NCI-H2107 treated with DMSO at 0.1 percent for 48 hours (cell line): Measurements from ENCODE around the gene WHRN.

Experiments
- DNase-seq: peaks from one replicate; lab custom pipeline; 2025; ENCODE audit not compliant: unreplicated experiment; lab: John Stamatoyannopoulos, UW

The WHRN gene

GRCh38 chr9:114425126-114425525, 80.1 kb downstream of the WHRN start:
- DNase-seq, result no peak

GRCh38 chr9:114424126-114424525, 81.1 kb downstream of the WHRN start:
- no peak for DNase-seq

DNA sequence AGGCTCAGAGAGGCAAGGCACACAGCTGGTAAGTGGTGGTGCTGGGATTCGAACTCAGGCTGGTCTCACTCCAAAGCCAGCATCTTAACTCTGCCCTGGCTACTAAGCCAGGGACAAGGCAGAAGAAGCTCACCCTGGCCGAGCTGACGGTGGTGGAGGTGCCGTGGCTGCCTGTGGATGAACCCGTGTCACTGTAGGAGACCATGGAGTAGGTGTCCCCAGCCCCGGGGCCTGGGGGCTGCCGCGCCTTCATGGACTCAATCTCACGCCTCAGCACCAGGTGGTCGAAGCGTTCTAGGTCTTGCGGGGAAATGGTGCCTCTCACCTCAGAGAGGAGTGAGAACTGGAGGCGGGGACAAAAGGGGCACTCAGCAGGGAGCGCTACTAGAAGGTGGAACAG, 82.1 kb downstream of the WHRN start:
- no peak for DNase-seq

DNA sequence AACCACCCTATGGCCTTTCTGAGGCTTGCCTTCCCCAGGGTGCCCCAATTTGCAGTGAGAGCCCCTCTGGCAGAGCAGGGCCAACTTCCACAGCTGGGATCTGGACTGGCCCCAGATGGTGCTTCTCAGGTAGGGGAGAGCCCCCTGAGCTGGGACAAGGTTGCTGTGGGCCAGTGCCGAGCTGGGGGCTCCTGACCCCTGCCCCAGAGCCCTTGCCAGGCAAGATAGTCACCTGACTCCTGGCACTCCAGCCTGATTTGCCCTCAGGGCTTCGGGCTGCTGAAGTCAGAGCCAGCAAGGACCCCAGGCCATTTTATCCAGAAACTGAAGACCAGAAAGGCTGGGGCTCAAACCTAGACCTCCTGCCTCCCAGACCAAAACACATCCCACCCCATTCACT, 84.1 kb downstream of the WHRN start:
- no peak for DNase-seq

GRCh38 chr9:114419796-114420195, 85.5 kb downstream of the WHRN start:
- DNase-seq, result no peak

GRCh38 chr9:114418053-114418452, 87.2 kb downstream of the WHRN start:
- no peak for DNase-seq

DNA sequence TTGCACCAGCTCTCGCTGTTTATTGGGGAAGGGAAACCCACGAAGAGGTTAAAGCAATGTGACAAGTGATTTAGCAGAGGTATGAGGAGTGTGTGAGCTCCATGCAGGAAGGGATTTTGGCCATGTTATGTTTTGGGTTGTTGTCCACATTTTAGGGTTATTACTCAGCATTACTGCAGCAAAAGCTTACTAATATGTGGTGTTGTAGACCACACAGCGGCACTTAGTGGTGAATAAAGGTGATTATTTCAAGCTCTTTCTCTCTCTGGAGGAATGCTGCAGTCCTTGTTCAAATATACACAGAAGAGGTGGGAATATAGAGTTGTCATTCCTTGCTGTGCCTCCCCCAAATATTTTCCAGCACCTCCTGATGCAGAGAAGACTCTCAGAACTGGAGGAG, 87.8 kb downstream of the WHRN start:
- DNase-seq, result no peak

- DNase-seq, result no peak
Measured at GRCh38 chr9:114416906-114417305, 88.4 kb downstream of the WHRN start.

DNA sequence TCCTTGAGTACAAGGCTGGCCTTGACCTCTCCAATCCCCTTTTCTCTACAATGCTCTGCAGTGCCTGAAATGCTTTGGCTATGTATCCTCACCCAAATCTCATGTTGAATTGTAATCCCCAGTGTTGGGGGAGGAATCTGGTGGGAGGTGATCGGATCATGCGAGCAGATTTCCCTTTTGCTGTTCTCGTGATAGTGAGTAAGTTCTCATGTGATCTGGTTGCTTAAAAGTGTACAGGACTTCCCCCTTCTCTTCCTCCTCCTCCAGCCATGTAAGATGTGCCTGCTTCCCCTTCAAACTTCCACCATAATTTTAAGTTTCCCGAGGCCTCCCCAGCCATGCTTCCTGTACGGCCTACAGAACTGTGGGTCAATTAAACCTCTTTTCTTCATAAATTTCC, 89.0 kb downstream of the WHRN start:
- DNase-seq, result no peak

DNA sequence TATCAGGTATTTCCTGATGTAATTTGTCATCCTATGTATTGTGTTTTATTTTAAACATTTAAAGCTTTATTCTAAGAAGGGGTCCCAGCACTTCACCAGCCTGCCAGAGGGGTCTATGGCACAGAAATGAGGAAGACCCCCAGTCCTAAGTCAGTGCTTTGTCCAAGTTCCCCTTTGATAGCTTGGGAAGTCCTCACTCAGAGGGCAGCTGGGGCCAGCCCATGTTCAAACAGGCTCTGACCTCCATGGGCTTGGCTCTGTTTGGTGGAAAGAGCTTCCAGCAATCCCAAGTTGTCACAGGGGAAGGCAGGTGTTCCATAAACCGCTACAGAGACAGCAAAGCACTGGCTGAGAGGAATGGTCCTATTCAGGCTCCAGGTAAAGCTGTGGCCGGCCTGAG, 90.9 kb downstream of the WHRN start:
- DNase-seq, result no peak

- no peak for DNase-seq
Measured at GRCh38 chr9:114413861-114414301, 91.4 kb downstream of the WHRN start.

DNA sequence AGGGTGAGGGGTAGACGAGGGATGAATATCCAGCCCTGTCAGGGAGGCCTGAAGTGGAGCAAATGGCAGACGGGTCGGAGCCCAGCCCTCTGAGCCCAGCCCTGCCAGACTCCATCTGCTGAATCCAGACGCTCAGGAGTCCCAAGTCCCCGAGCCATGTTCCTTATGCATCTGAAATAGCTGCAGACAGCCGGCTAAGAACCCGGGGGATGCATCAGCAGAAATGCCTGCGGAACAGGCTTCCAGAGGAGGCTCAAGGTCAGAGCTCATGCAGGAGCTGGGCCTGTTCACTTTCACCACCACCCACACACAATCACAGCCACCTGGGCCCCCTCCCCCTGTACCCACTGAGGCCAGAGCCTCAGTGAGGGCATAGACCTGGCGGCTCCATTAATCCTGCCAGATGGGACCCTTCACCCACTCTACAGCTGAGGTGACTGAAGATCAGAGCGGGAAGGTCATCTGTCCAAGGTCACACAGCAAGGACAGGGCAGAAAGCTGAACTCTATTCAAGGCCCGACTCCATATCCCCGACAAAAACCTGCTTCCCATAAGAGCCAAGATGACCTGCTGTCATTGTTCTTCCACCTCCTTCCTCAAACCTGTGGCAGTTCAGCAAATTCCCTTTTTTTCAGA, 93.1 kb downstream of the WHRN start:
- no peak for DNase-seq

DNA sequence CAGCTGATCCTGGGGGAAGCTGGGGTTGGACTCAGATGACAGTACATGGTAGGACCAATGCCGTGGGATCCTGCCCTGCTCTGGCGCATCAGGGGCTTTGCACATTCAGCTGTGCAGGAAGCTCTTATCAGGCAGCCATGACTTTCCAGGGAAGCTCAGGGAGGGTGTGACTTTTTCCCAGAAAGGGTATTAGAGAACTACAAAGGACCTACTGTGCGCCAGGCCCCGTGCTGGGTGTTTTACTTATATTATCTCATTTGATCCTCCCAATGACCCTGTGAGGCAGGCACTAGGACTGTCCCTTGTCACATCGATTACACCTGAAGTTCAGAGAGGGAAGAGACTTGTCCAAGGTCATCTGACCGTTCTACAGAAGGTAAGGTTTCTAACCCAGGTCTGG, 93.8 kb downstream of the WHRN start:
- no peak for DNase-seq

DNA sequence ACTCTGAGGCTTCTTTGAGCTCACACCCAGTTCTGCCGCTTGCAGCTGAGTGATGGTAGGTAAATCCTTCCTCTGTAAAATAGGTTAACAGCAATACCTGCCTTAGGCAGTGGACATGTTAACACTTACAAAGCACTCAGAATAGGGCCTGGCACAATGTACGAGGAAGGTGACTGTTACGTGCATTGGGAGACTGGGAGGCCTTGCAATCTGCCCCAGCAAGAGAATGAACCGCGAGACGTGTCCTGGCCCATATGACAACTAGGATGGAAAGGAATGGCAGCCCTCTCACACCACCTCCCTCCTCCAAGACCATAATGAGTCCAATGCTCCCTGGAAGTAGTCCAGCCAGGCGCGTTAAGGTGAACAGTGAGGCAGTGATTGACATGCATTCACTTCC, 94.4 kb downstream of the WHRN start:
- DNase-seq, result no peak

DNA sequence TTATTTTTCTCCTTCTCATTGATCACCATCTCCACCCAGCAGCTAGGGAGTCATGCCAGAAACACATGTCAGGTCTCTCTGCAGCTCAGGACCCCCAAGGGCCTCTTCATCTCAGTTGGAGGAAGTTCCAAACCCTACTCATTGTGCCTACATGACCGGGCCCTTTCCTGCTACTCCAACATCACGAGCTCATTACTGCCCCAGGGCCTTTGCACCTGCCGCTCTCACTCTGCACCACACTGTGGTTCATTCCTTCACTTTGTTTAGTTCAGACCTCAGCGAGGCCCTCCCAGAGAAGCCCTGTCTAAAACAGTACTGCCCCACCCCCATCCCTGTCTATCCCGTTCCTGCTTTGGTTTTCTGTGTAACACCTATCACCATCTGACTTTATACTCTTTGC, 95.4 kb downstream of the WHRN start:
- DNase-seq, result no peak

- DNase-seq, result no peak
Measured at GRCh38 chr9:114409103-114409780, 96.0 kb downstream of the WHRN start.

GRCh38 chr9:114408645-114409044, 96.6 kb downstream of the WHRN start:
- DNase-seq, result no peak

- DNase-seq, result no peak
Measured at GRCh38 chr9:114407889-114408288, 97.4 kb downstream of the WHRN start.

DNA sequence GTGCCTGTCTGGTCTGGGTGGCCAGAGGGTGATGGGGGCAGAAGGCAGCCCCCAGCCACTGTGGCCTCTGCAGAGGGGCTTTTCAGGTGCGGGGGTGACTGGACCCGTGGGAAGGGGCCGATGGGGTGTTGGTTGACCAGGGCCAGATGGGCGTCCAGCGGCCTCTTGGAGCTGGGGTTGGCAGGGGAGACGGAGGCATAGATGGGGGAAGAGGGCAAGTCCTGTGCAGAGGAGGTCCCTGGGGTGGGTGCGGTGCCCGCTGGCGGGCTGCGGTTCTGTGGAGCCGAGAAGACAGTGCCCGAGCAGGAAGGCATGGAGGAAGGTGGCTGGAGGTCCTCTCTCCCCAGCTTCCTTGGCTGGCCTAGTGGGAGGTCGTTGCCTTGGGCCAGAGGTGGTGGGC, 98.8 kb downstream of the WHRN start:
- no peak for DNase-seq

DNA sequence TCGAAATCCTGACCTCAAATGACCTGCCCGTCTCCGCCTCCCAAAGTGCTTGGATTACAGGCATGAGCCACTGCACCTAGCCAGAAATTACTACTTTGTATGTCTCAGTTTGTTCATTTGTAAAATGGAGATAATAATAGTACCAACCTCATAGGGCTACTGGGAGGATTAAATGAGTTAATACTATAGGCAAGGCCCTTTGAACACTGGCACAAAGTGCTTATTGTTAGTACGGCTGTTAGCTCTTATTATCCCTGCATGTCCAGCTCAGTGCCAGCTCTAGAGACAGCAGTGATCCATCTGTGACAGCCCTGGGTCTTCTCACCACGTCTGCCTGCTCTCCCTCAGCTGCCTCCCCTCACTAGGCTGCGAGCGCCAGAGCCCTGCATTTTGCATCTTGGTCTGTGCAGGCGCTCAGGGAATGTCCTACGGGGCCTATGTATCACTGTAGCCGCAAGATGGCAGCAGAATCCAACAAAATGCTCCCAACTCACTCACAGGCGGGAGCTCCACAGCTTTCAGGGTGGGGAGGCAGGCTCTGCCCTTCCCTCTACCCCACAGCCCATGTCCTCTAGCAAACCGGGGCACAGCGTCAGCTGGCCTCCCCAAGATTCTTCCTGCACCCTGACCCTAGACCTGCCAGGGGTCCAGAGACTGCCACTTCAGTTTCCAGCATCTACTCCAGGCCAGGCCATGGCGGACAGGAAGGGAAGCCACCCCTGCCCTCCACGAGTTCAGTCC, 99.8 kb downstream of the WHRN start:
- DNase-seq, result peak; percentile 60

GRCh38 chr9:114404531-114404930, 100.7 kb downstream of the WHRN start:
- DNase-seq, result no peak

DNA sequence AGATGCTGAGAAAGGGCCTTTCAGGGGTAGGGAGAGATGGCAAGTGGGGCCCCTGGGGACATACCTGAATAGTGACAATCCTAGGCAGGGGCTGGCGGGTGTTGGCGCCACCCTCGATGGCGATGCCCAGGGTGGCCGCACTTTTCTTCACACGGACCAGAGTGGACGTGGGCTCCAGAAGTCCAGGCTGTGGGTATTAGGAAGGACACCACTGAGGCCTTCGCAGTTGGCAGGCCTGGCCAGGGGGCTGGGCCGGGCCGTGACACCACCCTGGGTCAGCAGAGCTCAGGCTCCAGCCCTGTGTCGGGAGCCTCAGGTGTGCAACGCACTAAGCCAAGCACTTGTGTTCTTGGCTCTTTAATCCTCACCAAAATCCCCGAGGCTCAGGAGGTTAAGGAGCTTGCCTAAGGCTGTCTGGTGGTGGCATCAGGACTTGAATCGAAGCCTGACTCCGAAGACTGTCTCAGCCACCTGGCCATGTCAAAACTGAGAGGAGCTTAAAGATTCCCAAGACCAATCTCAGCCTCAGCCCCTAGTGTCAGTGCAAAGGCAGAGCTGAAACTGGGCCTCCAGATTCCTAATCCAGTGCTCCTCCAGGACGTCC, 102.0 kb downstream of the WHRN start:
- no peak for DNase-seq
